HG03196 (cell line): Measurements from ENCODE around the gene TPSG1.
"Not testable (repeated sequence)": the region's sequence is repeated elsewhere in the genome, so short reads cannot be mapped to it uniquely, and the experiment has no call there.

Experiments used
- ATAC-seq: cut with Tn5 transposase; IDR thresholded peaks from one replicate; pipeline ENCODE4 v1.9.1; 2021; ENCODE audit not compliant: unreplicated experiment

Gene TPSG1

DNA sequence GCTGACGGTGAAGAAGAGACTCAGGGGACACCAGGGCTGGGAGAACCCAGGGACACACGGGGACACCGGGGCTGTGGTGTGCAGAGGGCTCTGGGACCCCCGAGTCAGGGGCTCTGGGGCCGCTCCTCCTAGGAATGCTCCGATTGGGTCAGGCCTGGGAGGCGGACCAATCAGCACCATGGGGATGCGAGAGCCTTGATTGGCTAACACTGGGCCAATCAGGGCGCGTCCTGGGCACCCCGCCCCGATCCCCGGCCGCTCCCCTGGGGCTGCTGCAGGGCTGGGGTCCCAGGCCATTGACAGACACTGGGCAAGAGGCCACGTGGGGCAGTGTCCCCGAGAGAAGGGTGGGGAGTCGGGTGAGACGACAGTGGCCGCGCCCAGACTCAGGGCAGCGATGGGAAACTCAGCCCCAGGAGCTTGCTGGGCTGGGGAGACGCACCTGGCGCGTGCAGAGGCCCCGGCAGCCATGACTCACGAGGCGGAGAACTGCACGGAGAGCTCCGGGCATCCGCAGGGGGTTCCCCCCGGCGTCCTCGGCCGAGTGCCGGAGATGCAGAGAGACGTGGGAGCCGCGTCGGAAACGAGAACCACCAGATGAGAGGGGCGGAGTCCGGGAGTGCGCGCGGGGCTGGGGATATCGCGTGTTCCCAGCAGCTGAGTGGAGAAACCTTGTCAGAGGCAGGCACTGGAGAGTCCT, 7.1 kb upstream of the TPSG1 start:
- ATAC-seq, result not testable (repeated sequence)

GRCh38 chr16:1231301-1231700, 6.2 kb upstream of the TPSG1 start:
- not testable (repeated sequence) for ATAC-seq

- ATAC-seq, result not testable (repeated sequence)
Measured at GRCh38 chr16:1230471-1231212, 5.6 kb upstream of the TPSG1 start.

GRCh38 chr16:1230084-1230470, 5.0 kb upstream of the TPSG1 start, which contains the start of gene TPSB2:
Gene TPSB2 (minus strand): TSS chr16:1230184. CDS start chr16:1229951, 233 bp downstream.
- ATAC-seq, result not testable (repeated sequence)

GRCh38 chr16:1229476-1229875, 4.4 kb upstream of the TPSG1 start:
- ATAC-seq, result not testable (repeated sequence)

GRCh38 chr16:1228227-1228626, 3.2 kb upstream of the TPSG1 start:
- ATAC-seq, result not testable (repeated sequence)

DNA sequence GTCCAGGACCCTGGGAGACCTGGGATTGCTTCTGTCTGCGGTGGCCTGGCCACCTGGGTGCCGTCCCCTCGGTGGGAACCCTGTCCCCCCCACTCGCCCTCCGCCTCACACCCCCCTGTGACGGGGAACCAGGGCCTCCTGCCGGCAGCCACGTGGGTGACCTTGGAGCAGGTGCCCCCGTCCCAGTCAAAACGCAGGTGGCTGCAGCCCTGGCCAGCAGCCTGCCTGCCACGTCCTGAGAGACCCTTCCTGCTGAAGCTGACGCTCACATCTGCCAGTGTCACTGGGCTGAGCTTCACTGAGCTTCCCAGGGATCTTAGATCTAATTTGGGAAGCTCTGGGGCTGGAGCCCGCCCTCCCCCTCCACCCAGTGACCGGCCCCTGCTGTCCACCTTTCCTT, 1.6 kb upstream of the TPSG1 start:
- not testable (repeated sequence) for ATAC-seq

DNA sequence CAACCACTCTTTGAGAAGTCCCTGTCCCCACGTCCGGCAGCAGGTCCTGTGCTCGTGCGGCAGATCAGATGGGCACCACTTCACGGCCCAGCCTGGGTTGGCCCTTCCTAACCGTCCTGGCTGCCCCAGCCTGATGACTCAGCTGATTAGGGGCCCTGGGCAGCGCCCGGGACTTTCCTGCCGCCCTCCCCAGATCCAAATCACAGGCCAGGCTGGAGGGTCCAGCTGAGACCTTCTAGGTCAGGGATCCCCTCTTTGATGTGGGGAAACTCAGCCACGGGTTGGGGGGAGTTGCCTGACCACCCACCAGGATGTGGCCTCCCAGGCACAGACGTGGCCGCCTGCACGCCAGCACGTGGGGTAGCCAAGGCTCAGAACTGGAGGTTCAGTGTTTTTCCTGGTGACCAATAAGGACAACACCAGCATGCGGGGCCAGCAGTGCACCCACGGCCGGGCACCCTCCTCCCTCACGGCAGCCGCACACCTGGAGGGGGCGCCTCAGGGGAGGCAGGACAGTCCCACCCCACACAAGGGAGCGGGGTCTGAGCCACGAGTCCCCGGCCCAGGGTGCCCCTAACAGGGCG, 752 bp upstream of the TPSG1 start:
- not testable (repeated sequence) for ATAC-seq

GRCh38 chr16:1224558-1224957, 510 bp downstream of the TPSG1 start:
- ATAC-seq, result no peak

- no peak for ATAC-seq
Measured at GRCh38 chr16:1223355-1224214, 1.5 kb downstream of the TPSG1 start.

DNA sequence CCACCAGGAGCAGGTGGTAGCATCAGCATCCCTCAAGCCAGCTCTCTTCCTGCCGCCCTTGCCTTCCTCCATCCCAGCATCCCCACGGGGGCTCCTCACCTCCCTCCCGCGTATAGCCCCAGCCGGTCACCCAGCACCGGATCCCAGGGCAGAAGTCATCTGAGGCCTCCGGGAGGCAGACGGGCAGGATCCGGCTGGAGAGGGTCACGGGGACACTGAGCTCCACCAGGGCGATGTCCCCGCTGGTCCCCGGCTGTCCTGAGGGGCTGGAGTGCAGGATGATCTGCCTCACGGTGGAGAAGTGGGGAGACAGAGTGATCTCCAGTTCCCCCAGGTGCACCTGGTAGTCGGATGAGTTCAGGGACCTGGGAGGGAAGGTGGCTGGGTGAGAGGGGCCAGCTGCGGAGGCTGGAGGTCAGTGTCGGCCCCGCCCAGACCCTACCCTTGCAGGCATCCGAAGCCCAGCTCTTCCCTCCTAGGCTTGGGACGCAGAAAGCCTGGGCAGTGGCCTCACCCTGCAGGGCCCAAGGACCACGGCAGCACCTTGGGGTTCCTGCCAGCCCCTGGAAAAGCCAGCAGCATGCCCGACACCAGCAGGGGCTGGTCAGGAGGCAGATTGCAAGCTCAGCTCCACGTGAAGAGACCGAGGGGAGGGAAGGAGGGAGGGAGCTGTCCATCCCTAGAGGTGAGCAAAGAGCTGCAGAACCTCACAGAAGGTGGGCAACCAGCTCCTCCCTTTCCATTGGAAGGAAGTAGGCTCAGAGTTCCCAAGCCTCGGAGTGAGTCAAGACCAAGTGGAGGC, 2.3 kb downstream of the TPSG1 start:
- no peak for ATAC-seq

DNA sequence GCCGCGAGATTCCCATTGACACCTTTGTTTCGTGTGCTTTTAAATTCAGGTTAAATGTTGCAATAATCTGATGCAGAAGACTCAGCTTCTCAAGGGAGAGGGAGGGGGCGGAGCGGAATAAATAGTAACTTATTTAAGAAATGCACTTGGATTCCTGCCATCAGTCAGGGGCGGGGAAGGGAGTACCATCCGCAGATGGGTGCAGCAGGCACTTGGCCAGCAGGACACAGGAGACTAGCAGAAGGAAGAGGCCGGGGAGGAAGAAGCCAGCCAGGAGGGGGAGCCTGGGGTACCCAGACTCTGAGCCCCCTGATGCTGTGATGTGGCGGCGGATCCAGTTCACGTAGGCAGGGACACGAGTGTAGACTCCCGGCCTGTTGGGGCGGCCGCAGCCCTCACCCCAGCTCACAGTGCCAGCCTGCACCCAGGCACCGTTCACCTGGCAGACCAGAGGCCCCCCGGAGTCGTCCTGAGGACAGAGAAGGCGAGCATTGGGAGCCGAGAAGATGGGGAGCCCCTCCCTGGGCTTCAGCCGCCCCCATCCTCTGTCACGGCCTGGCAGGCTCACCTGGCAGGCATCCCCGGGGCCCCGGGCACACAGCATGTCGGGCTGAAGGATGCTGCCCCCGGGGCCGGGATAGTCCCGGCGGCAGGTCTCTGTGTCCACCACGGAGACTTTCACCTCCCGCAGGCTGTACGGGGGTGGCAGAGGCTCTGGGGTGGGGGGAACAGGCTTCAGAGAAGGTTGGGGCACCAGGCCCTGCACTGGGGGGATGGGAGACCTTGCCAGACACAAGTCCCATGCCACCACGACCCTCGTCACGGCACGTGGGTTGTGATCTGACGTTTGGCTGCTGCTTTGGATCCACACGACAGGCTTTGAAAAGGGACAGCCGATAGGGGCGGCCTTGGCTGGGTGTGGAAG, 3.2 kb downstream of the TPSG1 start:
- ATAC-seq, result no peak

DNA sequence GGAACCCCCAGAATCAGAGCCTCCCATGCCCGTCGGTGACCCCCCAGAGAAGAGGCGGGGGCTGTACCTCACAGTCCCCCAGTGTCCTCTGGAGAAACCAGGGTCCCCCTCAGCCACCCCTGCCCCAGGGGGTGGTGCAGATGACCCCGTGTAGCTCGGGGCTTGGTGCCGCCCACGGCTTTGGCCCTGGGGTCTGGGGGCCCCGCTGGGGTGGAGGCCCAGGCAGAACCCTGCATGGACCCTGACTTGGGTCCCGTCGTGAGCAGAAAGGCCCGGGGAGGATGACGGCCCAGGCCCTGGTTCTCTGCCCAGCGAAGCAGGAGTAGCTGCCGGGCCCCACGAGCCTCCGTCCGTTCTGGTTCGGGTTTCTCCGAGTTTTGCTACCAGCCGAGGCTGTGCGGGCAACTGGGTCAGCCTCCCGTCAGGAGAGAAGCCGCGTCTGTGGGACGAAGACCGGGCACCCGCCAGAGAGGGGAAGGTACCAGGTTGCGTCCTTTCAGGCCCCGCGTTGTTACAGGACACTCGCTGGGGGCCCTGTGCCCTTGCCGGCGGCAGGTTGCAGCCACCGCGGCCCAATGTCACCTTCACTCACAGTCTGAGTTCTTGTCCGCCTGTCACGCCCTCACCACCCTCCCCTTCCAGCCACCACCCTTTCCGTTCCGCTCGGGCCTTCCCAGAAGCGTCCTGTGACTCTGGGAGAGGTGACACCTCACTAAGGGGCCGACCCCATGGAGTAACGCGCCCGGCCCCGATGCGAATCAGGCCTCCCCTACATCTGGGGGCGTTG, 4.0 kb downstream of the TPSG1 start:
- no peak for ATAC-seq

DNA sequence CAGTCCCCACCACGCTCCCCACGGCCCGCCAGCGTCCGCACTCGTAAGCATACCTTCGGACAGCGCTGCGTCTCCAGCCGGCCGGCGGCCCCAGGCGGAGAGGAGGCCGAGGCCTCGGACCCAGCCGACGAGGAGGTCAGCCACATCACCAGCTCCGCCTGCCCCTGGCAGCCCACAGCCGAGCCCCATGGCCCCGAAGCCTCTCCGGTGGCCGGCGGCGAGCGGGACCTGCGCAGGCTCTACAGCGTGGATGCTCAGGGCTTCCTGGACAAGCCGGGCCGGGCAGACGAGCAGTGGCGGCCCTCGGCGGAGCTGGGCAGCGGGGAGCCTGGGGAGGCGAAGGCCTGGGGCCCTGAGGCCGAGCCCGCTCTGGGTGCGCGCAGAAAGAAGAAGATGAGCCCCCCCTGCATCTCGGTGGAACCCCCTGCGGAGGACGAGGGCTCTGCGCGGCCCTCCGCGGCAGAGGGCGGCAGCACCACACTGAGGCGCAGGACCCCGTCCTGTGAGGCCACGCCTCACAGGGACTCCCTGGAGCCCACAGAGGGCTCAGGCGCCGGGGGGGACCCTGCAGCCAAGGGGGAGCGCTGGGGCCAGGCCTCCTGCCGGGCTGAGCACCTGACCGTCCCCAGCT, 4.9 kb downstream of the TPSG1 start:
- no peak for ATAC-seq

DNA sequence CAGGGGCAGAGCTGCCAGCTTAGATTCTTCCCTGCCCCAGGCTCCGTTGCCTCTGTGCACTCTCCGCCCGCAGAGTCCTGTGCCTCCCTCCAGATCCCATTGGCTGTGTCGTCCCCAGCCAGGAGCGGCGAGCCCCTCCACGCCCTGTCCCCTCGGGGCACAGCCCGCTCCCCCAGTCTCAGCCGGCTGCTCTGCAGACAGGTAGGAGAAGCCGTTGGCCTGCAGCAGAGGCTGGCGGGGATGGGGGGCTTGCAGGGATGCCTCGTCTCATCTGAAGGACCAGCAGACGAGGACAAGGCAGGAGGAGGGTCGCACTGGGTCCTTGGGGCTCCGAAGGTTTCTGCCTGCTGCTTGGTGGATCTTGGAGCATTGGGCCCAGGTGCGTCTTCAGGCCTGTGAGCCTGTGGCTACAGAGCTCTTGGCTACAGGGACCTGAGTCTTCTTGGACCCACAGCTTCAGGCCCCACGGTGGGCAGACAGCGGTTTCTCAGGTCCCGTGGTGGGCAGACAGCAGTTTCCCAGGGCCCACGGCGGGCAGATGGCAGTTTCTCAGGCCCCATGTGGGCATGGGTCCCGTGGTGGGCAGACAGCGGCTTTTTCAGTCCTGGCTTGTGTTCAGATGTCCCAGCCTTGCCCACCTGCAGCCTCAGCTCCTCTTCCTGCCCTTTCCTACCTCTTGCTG, 6.0 kb downstream of the TPSG1 start:
- ATAC-seq, result no peak

DNA sequence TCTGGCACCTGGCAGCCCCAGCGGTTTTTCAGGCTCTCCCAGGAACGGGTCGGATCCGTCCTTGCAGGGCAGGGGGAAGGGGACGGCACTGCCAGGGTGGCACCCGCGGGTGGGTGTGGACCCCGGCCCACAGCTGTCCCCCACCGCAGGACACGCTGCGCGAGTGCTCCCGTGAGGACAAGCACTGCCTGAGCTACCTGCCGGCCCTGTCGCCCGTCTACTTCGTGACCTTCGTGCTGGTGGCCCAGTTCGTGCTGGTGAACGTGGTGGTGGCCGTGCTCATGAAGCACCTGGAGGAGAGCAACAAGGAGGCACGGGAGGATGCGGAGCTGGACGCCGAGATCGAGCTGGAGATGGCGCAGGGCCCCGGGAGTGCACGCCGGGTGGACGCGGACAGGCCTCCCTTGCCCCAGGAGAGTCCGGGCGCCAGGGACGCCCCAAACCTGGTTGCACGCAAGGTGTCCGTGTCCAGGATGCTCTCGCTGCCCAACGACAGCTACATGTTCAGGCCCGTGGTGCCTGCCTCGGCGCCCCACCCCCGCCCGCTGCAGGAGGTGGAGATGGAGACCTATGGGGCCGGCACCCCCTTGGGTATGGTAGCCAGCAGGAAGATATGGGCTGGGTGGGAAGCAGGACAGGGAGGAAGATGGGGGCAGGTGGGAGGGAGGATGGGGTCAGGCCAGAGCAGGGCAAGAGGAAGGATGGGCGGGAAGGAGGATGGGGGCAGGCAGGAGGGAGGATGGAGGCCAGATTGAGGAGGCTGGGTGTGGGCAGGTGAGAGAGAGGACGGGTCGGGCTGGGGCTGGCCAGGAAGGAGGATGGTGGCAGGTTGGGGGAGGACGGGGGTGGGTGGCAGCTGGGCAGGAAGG, 6.8 kb downstream of the TPSG1 start:
- ATAC-seq, result no peak
